Measurements from ENCODE around the gene CCDC138.

The CCDC138 gene

GRCh38 chr2:108869542-108869941 is 83.0 kb downstream of the CCDC138 start:
- TF ChIP-seq, protein P1, sequence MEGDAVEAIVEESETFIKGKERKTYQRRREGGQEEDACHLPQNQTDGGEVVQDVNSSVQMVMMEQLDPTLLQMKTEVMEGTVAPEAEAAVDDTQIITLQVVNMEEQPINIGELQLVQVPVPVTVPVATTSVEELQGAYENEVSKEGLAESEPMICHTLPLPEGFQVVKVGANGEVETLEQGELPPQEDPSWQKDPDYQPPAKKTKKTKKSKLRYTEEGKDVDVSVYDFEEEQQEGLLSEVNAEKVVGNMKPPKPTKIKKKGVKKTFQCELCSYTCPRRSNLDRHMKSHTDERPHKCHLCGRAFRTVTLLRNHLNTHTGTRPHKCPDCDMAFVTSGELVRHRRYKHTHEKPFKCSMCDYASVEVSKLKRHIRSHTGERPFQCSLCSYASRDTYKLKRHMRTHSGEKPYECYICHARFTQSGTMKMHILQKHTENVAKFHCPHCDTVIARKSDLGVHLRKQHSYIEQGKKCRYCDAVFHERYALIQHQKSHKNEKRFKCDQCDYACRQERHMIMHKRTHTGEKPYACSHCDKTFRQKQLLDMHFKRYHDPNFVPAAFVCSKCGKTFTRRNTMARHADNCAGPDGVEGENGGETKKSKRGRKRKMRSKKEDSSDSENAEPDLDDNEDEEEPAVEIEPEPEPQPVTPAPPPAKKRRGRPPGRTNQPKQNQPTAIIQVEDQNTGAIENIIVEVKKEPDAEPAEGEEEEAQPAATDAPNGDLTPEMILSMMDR (IDR thresholded peaks at IDR 0.05), result no peak
- H3K27ac ChIP-seq, result no peak overlapping the region

DNA sequence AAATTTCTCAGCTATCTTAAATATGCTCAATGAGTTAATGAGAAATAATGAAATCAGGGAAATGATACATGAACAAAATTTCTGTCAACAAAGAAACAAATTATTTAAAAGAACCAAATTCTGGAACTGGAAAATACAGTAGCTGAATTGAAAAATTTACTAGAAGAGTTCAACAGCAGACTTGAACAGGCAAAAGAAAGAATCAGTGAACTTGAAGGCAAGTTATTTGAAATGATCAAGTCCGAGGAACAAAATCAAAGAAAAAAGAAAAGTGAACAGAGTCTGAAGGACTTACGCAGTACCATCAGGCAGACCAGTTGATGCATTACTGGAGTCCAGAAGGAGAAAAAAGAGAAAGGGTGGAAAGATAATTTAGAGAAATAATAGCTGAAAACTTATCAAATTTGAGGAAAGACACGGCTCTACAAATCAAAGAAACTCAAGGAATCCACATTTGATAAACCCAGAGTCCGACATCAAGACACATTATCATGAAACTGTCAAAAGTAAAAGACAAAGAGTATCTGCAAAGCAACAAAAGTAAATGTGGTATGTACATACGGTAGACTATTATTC is 83.6 kb downstream of the CCDC138 start:
- no peak for TF ChIP-seq ZFX (IDR thresholded peaks at IDR 0.05; ENCODE audit: borderline replicate concordance)
- TF ChIP-seq, protein P1 (IDR thresholded peaks at IDR 0.05), result no peak
- no peak overlapping the region for H3K27ac ChIP-seq

- H3K27ac ChIP-seq, result no peak overlapping the region
- no peak for TF ChIP-seq ZFX (IDR thresholded peaks at IDR 0.05; ENCODE audit: borderline replicate concordance)
- TF ChIP-seq, protein P1 (IDR thresholded peaks at IDR 0.05), result no peak
Measured at GRCh38 chr2:108877506-108877905, 90.9 kb downstream of the CCDC138 start.

GRCh38 chr2:108878276-108878675 is 91.7 kb downstream of the CCDC138 start:
- H3K27ac ChIP-seq, result no peak overlapping the region
- TF ChIP-seq ZFX (IDR thresholded peaks at IDR 0.05; ENCODE audit: borderline replicate concordance), result no peak
- TF ChIP-seq, protein P1 (IDR thresholded peaks at IDR 0.05), result no peak

- TF ChIP-seq, protein P1 (IDR thresholded peaks at IDR 0.05), result no peak
- TF ChIP-seq ZFX (IDR thresholded peaks at IDR 0.05; ENCODE audit: borderline replicate concordance), result no peak
- no peak overlapping the region for H3K27ac ChIP-seq
Measured at GRCh38 chr2:108884619-108885018, 98.0 kb downstream of the CCDC138 start.

DNA sequence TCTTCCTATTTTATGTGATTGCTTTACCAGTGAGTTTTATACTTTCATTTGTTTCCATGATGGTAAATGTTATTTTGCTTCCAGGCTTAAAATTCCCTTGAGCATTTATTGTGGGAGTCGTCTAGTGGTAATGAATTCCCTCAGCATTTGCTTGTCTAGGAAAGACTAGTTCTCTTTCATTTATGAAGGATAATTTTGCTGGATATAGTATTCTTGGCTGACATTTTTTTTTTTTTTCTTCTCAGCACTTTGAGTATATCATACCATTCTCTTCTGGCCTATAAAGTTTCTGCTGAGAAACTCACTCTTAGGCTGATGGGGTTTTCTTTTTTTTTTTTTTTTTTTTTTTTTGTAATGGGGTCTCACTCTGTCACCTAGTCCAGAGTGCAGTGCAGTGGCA is 103.3 kb downstream of the CCDC138 start:
- TF ChIP-seq ZFX (IDR thresholded peaks at IDR 0.05; ENCODE audit: borderline replicate concordance), result no peak
- TF ChIP-seq, protein P1 (IDR thresholded peaks at IDR 0.05), result no peak
- H3K27ac ChIP-seq, result no peak overlapping the region

GRCh38 chr2:108893277-108893676 is 106.7 kb downstream of the CCDC138 start:
- H3K27ac ChIP-seq, result no peak overlapping the region
- TF ChIP-seq, protein P1 (IDR thresholded peaks at IDR 0.05), result no peak
- no peak for TF ChIP-seq ZFX (IDR thresholded peaks at IDR 0.05; ENCODE audit: borderline replicate concordance)

Data from 22Rv1 (cell line).